SKM-1 treated with dmso at 0.1 percent for 144 hours (cell line): ENCODE results near the gene MMEL1.
"Not testable (repeated sequence)": the region's sequence is repeated elsewhere in the genome, so short reads cannot be mapped to it uniquely, and the experiment has no call there.

ENCODE experiments used
- DNase-seq: peaks from one replicate; lab custom pipeline; 2025; ENCODE audit not compliant: unreplicated experiment; lab: John Stamatoyannopoulos, UW

Gene MMEL1, protein sequence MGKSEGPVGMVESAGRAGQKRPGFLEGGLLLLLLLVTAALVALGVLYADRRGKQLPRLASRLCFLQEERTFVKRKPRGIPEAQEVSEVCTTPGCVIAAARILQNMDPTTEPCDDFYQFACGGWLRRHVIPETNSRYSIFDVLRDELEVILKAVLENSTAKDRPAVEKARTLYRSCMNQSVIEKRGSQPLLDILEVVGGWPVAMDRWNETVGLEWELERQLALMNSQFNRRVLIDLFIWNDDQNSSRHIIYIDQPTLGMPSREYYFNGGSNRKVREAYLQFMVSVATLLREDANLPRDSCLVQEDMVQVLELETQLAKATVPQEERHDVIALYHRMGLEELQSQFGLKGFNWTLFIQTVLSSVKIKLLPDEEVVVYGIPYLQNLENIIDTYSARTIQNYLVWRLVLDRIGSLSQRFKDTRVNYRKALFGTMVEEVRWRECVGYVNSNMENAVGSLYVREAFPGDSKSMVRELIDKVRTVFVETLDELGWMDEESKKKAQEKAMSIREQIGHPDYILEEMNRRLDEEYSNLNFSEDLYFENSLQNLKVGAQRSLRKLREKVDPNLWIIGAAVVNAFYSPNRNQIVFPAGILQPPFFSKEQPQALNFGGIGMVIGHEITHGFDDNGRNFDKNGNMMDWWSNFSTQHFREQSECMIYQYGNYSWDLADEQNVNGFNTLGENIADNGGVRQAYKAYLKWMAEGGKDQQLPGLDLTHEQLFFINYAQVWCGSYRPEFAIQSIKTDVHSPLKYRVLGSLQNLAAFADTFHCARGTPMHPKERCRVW

DNA sequence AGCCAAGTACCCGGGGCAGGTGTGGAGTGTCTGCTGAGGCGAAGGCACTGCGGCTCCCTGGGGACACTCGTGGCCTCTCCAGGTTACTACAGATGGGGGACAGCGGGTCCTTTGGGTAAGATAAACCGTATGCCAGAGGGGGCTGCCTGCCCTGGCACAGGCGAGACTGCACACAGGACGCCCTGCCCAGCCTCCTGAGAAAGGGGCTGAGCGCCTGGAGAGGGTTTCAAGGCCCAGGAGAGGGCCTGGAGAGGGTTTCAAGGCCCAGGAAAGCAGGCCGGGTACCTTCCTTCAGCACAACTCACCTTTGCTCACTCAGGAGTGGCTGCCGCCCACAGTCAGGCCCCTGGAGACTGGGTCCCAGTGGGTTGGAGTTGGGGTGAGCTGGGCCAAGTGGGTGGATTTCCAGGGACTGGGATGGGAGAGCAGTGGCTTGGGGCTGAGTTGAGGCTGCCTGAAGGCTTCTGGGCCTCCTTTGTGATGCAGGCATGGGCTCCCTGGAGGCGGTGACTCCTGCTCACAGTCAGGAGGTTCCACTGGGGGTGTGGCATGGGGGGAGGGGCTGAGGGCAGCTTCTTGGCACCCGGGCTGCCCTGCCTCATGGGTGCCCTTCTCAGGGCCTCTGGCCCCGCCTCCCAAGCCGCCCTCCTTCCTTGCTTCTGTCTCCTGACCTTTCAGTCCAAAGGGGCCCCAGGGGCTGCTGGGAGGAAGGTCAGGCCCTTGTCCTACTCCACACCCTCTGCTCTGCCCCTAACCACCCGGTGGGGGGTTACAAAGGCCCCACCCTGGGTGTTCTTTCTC is at the start of gene MMEL1:
Gene MMEL1 (minus strand): TSS at position 456 of the 801 bp plus-strand sequence. CDS start 3,532 bp downstream, outside the sequence.
- DNase-seq, result no peak

DNA sequence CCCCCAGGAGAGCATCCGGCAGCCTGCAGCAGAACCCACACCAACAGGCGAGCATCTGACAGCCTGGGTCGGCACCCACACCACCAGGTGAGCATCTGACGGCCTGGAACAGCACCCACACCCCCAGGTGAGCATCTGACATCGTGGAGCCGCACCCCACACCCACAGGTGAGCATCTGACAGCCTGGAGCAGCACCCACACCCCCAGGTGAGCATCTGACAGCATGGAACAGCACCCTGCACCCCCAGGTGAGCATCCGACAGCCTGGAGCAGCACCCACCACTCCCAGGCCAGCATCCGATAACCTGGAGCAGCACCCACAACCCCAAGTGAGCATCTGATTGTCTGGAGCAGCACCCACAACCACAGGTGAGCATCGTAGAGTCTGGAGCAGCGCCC is 43.9 kb upstream of the MMEL1 start:
- DNase-seq, result not testable (repeated sequence)

DNA sequence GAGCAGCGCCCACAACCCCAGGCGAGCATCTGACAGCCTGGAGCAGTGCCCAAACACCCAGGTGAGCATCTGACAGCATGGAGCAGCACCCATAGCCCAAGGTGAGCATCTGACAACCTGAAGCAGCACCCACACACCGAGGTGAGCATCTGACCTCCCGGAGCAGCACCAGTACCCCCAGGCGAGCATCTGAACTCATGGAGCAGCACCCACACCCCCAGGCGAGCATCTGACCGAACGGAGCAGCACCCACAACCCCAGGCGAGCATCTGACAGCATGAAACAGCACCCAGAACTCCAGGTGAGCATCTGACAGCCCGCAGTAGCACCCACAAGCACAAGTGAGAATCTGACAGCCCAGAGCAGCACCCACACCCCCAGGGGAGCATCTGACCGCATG is 38.8 kb upstream of the MMEL1 start:
- DNase-seq, result not testable (repeated sequence)

GRCh38 chr1:2659806-2660205 is 27.0 kb upstream of the MMEL1 start:
- not testable (repeated sequence) for DNase-seq

GRCh38 chr1:2657909-2658308 is 25.1 kb upstream of the MMEL1 start:
- not testable (repeated sequence) for DNase-seq

- not testable (repeated sequence) for DNase-seq
Observed at GRCh38 chr1:2657124-2657523, 24.3 kb upstream of the MMEL1 start.

DNA sequence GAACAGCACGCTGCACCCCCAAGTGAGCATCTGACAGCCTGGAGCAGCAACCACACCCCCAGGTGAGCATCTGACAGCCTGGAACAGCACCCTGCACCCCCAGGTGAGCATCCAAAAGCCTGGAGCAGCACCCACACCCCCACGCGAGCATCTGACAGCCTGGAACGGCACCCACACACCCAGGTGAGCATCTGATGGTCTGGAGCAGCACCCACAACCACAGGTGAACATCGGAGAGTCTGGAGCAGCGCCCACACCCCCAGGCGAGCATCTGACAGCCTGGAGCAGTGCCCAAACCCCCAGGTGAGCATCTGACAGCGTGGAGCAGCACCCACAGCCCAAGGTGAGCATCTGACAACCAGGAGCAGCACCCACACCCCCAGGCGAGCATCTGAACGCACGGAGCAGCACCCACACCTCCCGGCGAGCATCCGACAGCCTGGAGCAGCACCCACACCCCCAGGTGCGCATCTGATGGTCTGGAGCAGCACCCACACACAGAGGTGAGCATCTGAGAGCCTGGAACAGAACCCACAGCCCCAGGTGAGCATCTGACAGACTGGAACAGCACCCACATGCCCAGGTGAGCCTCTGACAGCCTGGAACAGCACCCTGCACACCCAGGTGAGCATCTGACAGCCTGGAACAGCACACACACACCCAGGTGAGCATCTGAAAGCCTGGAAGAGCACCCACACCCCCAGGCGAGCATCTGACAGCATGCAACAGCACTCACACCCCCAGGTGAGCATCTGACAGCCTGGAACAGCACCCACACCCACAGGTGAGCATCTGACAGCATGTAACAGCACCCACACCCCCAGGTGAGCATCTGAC is 23.0 kb upstream of the MMEL1 start:
- not testable (repeated sequence) for DNase-seq

DNA sequence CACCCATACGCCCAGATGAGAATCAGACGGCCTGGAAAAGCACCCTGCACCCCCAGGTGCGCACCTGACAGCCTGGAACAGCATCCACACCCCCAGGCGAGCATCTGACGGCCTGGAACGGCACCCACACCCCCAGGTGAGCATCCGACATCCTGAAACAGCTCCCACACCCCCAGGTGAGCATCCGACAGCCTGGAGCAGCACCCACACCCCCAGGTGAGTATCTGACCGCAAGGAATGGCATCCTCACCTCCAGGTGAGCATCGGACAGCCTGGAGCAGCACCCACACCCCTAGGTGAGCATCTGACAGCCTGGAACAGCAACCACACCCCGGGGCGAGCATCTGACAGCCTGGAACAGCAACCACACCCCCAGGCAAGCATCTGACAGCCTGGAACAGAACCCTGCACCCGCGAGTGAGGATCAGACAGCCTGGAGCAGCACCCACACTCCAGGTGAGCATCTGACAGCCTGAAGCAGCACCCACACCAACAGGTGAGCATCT is 21.7 kb upstream of the MMEL1 start:
- not testable (repeated sequence) for DNase-seq

DNA sequence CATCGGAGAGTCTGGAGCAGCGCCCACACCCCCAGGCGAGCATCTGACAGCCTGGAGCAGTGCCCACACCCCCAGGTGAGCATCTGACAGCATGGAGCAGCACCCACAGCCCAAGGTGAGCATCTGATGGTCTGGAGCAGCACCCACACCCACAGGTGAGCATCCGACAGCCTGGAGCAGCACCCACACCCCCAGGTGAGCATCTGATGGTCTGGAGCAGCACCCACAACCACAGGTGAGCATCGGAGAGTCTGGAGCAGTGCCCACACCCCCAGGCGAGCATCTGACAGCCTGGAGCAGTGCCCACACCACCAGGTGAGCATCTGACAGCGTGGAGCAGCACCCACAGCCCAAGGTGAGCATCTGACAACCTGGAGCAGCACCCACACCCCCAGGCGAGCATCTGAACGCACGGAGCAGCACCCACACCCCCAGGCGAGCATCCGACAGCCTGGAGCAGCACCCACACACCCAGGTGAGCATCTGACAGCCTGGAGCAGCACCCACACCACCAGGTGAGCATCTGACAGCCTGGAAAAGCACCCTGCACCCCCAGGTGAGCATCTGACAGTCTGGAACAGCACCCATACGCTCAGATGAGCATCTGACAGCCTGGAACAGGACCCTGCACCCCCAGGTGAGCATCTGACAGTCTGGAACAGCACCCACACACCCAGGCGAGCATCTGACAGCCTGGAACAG is 21.1 kb upstream of the MMEL1 start:
- not testable (repeated sequence) for DNase-seq

GRCh38 chr1:2652926-2653571 is 20.2 kb upstream of the MMEL1 start:
- DNase-seq, result not testable (repeated sequence)

DNA sequence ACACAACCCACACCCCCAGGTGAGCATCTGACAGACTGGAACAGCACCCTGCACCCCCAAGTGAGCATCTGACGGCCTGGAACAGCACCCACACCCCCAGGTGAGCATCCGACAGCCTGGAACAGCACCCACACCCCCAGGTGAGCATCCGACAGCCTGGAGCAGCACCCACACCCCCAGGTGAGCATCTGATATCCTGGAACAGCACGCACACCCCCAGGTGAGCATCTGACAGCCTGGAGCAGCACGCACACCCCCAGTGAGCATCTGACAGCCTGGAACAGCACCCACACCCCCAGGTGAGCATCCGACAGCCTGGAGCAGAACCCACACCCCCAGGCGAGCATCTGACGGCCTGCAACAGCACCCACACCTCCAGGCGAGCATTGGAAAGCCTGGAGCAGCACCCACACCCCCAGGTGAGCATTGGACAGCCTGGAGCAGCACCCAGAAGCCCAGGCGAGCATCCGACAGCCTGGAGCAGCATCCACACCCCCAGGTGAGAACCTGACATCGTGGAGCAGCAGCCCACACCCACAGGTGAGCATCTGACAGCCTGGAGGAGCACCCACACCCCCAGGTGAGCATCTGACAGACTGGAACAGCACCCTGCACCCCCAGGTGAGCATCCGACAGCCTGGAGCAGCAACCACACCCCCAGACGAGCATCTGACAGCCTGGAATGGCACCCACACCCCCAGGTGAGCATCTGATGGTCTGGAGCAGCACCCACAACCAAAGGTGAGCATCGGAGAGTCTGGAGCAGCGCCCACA is 19.5 kb upstream of the MMEL1 start:
- not testable (repeated sequence) for DNase-seq

GRCh38 chr1:2650967-2651645 is 18.3 kb upstream of the MMEL1 start:
- DNase-seq, result no peak

DNA sequence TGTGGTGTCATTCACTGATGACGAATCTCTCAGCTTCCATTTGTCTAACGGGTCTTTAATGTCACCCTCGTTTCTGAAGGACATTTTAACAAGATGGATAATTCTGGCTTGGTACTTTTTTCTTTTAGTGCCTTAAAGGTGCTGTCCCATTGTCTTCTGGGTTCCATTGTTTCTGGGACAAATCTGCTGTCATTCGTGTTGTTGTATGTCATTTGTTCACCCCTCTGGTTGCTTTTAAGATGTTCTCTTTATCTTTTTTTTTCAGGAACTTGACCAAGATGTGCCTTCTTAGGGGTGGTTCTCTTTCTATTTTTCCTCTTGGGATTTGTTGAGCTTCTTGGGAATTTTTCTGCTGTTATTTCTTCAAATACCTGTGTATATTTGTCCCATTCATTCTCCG is 14.0 kb upstream of the MMEL1 start:
- DNase-seq, result no peak

DNA sequence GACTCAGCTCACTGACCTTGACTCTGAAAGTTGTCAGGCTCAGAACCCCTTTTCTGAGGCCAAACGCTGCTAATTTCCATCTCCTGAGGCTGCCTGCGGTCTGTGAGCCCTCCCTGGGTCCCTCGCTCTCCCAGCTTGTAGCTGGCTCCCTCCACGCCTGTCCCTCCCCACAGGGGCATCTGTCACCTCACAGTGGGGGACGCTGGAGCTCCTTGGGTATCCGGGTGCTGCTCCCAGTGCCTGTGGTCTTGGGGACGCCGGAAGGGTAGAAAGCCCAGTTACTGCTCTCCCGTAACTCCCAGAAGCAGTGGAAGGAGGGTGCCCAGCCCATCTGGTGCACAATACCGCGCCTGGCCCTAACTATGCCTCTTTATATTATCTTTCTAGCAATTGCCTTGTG is 13.0 kb upstream of the MMEL1 start:
- no peak for DNase-seq

DNA sequence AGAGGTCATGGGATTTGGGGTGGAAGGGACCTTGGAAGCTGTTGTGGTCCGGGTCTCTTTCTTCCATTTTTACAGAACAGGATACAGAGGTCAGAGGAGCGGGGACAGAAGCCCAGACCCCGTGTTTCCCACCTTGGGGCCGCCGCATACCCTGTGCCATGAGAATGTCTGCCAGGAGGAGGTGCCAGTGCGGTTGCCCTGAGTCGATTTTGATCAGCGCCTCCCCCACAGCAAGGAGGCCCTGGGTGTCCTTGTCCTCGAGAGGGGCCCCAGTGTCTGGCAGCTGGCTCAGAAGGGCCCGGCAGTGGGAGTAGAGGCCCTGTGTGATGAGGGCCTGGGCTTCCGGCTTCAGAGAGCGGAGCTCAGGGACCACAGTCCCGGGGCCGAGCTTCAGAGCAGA is 12.3 kb upstream of the MMEL1 start:
- DNase-seq, result no peak

GRCh38 chr1:2644591-2645101 is 11.8 kb upstream of the MMEL1 start:
- no peak for DNase-seq

GRCh38 chr1:2644171-2644570 is 11.4 kb upstream of the MMEL1 start:
- no peak for DNase-seq
